NOMO-1 treated with dmso at 0.1 percent for 144 hours (cell line): Measurements from ENCODE around the gene XKR8.
"Not testable (repeated sequence)": the region's sequence is repeated elsewhere in the genome, so short reads cannot be mapped to it uniquely, and the experiment has no call there.

ENCODE experiments used
- DNase-seq: peaks from one replicate; lab custom pipeline; 2025; ENCODE audit not compliant: unreplicated experiment; lab: John Stamatoyannopoulos, UW

XKR8 gene

GRCh38 chr1:27980216-27980845, 20.6 kb downstream of the XKR8 start:
- DNase-seq: no peak

GRCh38 chr1:27981145-27981544, 21.4 kb downstream of the XKR8 start:
- no peak for DNase-seq

- no peak for DNase-seq
Measured at GRCh38 chr1:27990920-27991537, 31.3 kb downstream of the XKR8 start.

- no peak for DNase-seq
Measured at GRCh38 chr1:27992276-27992675, 32.5 kb downstream of the XKR8 start.

- no peak for DNase-seq
Measured at GRCh38 chr1:27993241-27993640, 33.5 kb downstream of the XKR8 start.

GRCh38 chr1:27994060-27994459, 34.3 kb downstream of the XKR8 start:
- DNase-seq: no peak

- not testable (repeated sequence) for DNase-seq
Measured at GRCh38 chr1:27994526-27994925, 34.8 kb downstream of the XKR8 start.

- no peak for DNase-seq
Measured at GRCh38 chr1:27999055-27999454, 39.3 kb downstream of the XKR8 start.

- DNase-seq: no peak
Measured at GRCh38 chr1:28002600-28002999, 42.8 kb downstream of the XKR8 start.

- not testable (repeated sequence) for DNase-seq
Measured at GRCh38 chr1:28003117-28003516, 43.3 kb downstream of the XKR8 start.

- no peak for DNase-seq
Measured at GRCh38 chr1:28010969-28011368, 51.2 kb downstream of the XKR8 start.
